ENCODE measurements around the gene DMXL1.

DMXL1 gene

GRCh38 chr5:119048246-119048645, 22.6 kb upstream of the DMXL1 start (continued):
- TF ChIP-seq, protein P1, sequence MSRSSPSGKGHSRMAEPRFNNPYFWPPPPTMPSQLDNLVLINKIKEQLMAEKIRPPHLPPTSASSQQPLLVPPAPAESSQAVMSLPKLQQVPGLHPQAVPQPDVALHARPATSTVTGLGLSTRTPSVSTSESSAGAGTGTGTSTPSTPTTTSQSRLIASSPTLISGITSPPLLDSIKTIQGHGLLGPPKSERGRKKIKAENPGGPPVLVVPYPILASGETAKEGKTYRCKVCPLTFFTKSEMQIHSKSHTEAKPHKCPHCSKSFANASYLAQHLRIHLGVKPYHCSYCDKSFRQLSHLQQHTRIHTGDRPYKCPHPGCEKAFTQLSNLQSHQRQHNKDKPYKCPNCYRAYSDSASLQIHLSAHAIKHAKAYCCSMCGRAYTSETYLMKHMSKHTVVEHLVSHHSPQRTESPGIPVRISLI (tag by site-specific recombination; IDR thresholded peaks at IDR 0.05), result no peak
- TF ChIP-seq ZNF24 (tag by site-specific recombination; IDR thresholded peaks at IDR 0.05), result no peak
- no peak for TF ChIP-seq ZNF692 (tag by site-specific recombination; IDR thresholded peaks at IDR 0.05)
- TF ChIP-seq ZNF16 (tag by site-specific recombination; IDR thresholded peaks at IDR 0.05; ENCODE audit: low read depth), result no peak
- no peak for TF ChIP-seq ZIC2 (tag by site-specific recombination; IDR thresholded peaks at IDR 0.05)

GRCh38 chr5:119049824-119050449, 20.9 kb upstream of the DMXL1 start:
- no peak overlapping the region for H3K27ac ChIP-seq (ENCODE audit: extremely low read depth, low read depth, low read length)
- CTCF ChIA-PET, result no interaction called here

More at GRCh38 chr5:119049824-119050449, 20.9 kb upstream of the DMXL1 start:
- no peaks in the 10 kb centered on the region for H3K4me1 ChIP-seq (ENCODE audit: control insufficient read depth, insufficient read depth, low read length)
- no peaks in the 10 kb centered on the region for H3K36me3 ChIP-seq (ENCODE audit: control insufficient read depth in 2 of 2, insufficient read depth in 1 of 2, low read length in 2 of 2)
- no peak for TF ChIP-seq ZNF398 (tag by site-specific recombination; IDR thresholded peaks at IDR 0.05)
- TF ChIP-seq PBX3 (CRISPR knock-in tag; IDR thresholded peaks at IDR 0.05), result no peak
- TF ChIP-seq ZNF366 (tag by site-specific recombination; conservative IDR thresholded peaks at IDR 0.05), result no peak
- TF ChIP-seq, protein P2, sequence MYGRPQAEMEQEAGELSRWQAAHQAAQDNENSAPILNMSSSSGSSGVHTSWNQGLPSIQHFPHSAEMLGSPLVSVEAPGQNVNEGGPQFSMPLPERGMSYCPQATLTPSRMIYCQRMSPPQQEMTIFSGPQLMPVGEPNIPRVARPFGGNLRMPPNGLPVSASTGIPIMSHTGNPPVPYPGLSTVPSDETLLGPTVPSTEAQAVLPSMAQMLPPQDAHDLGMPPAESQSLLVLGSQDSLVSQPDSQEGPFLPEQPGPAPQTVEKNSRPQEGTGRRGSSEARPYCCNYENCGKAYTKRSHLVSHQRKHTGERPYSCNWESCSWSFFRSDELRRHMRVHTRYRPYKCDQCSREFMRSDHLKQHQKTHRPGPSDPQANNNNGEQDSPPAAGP (tag by site-specific recombination; IDR thresholded peaks at IDR 0.05), result no peak
- TF ChIP-seq, protein P3, sequence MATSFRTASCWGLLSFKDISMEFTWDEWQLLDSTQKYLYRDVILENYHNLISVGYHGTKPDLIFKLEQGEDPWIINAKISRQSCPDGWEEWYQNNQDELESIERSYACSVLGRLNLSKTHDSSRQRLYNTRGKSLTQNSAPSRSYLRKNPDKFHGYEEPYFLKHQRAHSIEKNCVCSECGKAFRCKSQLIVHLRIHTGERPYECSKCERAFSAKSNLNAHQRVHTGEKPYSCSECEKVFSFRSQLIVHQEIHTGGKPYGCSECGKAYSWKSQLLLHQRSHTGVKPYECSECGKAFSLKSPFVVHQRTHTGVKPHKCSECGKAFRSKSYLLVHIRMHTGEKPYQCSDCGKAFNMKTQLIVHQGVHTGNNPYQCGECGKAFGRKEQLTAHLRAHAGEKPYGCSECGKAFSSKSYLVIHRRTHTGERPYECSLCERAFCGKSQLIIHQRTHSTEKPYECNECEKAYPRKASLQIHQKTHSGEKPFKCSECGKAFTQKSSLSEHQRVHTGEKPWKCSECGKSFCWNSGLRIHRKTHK (tag by site-specific recombination; IDR thresholded peaks at IDR 0.05), result no peak
- TF ChIP-seq ZNF830 (tag by site-specific recombination; IDR thresholded peaks at IDR 0.05; ENCODE audit: low read depth), result no peak
- no peak for TF ChIP-seq REPIN1 (tag by site-specific recombination; IDR thresholded peaks at IDR 0.05; ENCODE audit: low read depth)
- no peak for TF ChIP-seq ZBTB49 (tag by site-specific recombination; IDR thresholded peaks at IDR 0.05; ENCODE audit: low read depth)
- TF ChIP-seq ZNF596 (tag by site-specific recombination; IDR thresholded peaks at IDR 0.05), result no peak
- H3K4me3 ChIP-seq (ENCODE audit: low read depth, low read length), result no peak overlapping the region
- no peaks in the 10 kb centered on the region for H3K9me3 ChIP-seq (ENCODE audit: control insufficient read depth, insufficient read depth, low read depth, low read length)
- POLR2A ChIA-PET, result no interaction called here

All from HEK293 (cell line).